ENCODE results near the gene VTI1A. TPM values are rescaled to one million over a fixed set of nuclear protein-coding genes. Genes with fewer than 3 reads are reported as not detected.

Gene VTI1A
- total and polyA plus RNA-seq, 2 of the 13 experiments (the other 11 are each of a cell fraction or from before 2014, with no cell fraction given): 11.7 to 32.7 TPM

DNA sequence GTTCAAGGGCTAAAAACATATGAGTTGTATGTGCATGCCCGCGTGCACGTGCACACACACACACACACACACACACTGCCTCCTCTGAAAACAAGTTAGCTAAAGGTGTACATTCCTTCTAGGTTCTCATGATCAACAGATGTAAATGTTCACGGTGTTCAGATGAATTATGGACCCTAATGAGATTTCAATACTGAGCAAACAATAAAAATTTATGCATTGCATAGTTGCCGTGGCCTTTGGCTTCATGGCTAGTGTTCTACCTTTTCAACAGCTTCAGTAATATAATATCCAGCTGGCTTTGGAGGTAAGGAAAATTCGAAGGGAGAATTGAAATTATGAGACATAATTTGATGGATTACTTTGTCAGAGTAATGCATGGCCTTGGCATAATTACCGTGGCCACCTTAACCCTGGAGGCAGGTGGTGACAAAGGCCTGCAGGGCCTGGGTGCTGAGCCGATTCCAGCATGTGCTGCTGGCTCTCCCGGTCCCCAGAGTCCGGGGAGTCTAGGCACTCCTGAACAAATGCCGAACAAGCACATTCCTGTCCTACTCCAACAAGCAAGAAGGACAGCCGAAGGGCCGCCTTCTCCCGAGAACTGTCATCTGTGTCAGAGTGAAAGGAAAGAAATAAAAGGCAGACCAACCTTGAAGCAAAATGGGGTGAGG lies 336.5 kb downstream of the VTI1A start:
- FAIRE-seq (no peak), DNase-seq (ENCODE audit: low spot score) (no peak), ATAC-seq (no peak)
- no peaks in the 10 kb centered on the region for H3K9me3 ChIP-seq (ENCODE audit: low read length)
- H3K27me3 ChIP-seq (ENCODE audit: control insufficient read depth in 1 of 2, insufficient read depth in 2 of 2, low read length in 2 of 2): no peaks in the 10 kb centered on the region
- CTCF ChIA-PET (ENCODE audit: low intra/inter-chr PET ratio, low total read pairs): no interaction called here
- H3K79me2 ChIP-seq (ENCODE audit: insufficient read depth, low read length): no peaks in the 10 kb centered on the region
- no peak overlapping the region for H3K9ac ChIP-seq (ENCODE audit: insufficient read depth, low read depth, low read length)
- BruUV-seq (replicated peaks): no TSS peak
- no peak overlapping the region for H3K4me2 ChIP-seq (ENCODE audit: low read depth, low read length)
- POLR2A ChIA-PET: no interaction called here
- peaks cover 0 to 2% of the 10 kb centered on the region in 2 experiments; a peak in 1 of 5 replicates for H3K36me3 ChIP-seq (replicated peaks in 1 of 2; ENCODE audit: control insufficient read depth in 1 of 2, insufficient read depth in 2 of 2, low read length in 2 of 2)
- intact Hi-C loops (cut with micrococcal nuclease; ENCODE audit: unreplicated experiment): no loop called here
- no peak overlapping the region for H3K27ac ChIP-seq (ENCODE audit: extremely low read length, insufficient read depth, low read length)
- no peak overlapping the region for H2AFZ ChIP-seq (ENCODE audit: low read length)
- in situ Hi-C loops (cut with HindIII; ENCODE audit: extremely low pct_ligation_motif_present, low pct_unique_long_range_greater_than_20kb): no loop called here
- 92% methylated on average over 14 of the region's 14 CpGs for WGBS (ENCODE audit: low lambda C conversion rate)
- H4K20me1 ChIP-seq (ENCODE audit: insufficient read depth, low read length): no peaks in the 10 kb centered on the region
- H3K4me1 ChIP-seq (ENCODE audit: insufficient read depth, low read length): peaks cover 16% of the 10 kb centered on the region
- no peak overlapping the region for H3K4me3 ChIP-seq (replicated peaks in 1 of 3; ENCODE audit: insufficient read depth in 1 of 3, low read depth in 2 of 3, low read length in 3 of 3)
- TF ChIP-seq MAFK (conservative IDR thresholded peaks at IDR 0.05 in 1 of 2, IDR thresholded peaks at IDR 0.05 in 1 of 2; ENCODE audit: low read length in 2 of 2) (0 out of 4 replicates have a peak, but pooled peaks have one; percentile 4 to 11), ZNF430 (CRISPR knock-in tag; IDR thresholded peaks at IDR 0.05) (no peak), TAF1 (CRISPR knock-in tag; IDR thresholded peaks at IDR 0.05) (no peak), HIVEP1 (CRISPR knock-in tag; IDR thresholded peaks at IDR 0.05) (no peak), NFKBIZ (CRISPR knock-in tag; IDR thresholded peaks at IDR 0.05) (no peak)

DNA sequence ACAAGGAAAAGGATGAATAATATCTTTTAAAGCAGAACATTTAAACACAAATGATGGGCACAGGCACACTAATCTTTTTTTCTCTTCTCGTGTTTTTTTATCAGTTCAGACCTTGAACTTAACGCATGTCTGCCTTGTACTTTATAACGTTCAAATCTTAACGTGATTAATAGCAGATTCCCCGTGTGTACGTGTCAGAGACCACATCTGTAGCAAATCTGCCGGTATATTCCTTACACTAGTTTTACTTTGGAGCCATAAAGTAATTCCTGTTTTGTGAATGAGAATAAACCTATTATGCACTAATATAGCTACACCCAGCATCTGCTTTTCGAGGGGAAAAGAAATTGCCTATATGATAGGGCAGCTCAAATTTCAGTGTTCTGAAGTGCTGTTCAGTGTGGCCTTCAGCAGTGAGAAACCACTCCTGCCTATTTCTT lies 337.0 kb downstream of the VTI1A start:
- WGBS (ENCODE audit: low lambda C conversion rate): 84% methylated on average over 8 of the region's 8 CpGs
- ATAC-seq: no peak
- no peak overlapping the region for H3K27ac ChIP-seq (ENCODE audit: extremely low read length, insufficient read depth, low read length)
- no peak for TF ChIP-seq DNMT1 (CRISPR knock-in tag; IDR thresholded peaks at IDR 0.05)
- no peak for TF ChIP-seq STAT6 (CRISPR knock-in tag; IDR thresholded peaks at IDR 0.05; ENCODE audit: borderline replicate concordance)
- no peak for TF ChIP-seq CBX5 (CRISPR knock-in tag; IDR thresholded peaks at IDR 0.05; ENCODE audit: borderline replicate concordance)
- TF ChIP-seq ZBTB7B (CRISPR knock-in tag; IDR thresholded peaks at IDR 0.05): no peak
- no peak for TF ChIP-seq PBX2 (CRISPR knock-in tag; IDR thresholded peaks at IDR 0.05)
- TF ChIP-seq ZNF790 (CRISPR knock-in tag; IDR thresholded peaks at IDR 0.05; ENCODE audit: borderline replicate concordance): no peak
- TF ChIP-seq KAT2B (IDR thresholded peaks at IDR 0.05; ENCODE audit: borderline replicate concordance, low read depth, low read length): no peak
- TF ChIP-seq ZNF570 (CRISPR knock-in tag; IDR thresholded peaks at IDR 0.05; ENCODE audit: borderline replicate concordance): no peak
- TF ChIP-seq FOXK1 (CRISPR knock-in tag; IDR thresholded peaks at IDR 0.05; ENCODE audit: borderline replicate concordance, low read depth): no peak
- TF ChIP-seq NPAS2 (CRISPR knock-in tag; IDR thresholded peaks at IDR 0.05; ENCODE audit: borderline replicate concordance): no peak
- TF ChIP-seq HNRNPUL1 (IDR thresholded peaks at IDR 0.05; ENCODE audit: low read depth, low read length): no peak

More for the DNA sequence above, 337.0 kb downstream of the VTI1A start:
- POLR2A ChIA-PET: no interaction called here
- H3K4me3 ChIP-seq (replicated peaks in 1 of 3; ENCODE audit: insufficient read depth in 1 of 3, low read depth in 2 of 3, low read length in 3 of 3): no peak overlapping the region
- FAIRE-seq (no peak), DNase-seq (ENCODE audit: low spot score) (no peak)
- H3K4me2 ChIP-seq (ENCODE audit: low read depth, low read length): no peak overlapping the region
- no peak overlapping the region for H2AFZ ChIP-seq (ENCODE audit: low read length)
- peaks cover under 1% of the 10 kb centered on the region for H3K9me3 ChIP-seq (ENCODE audit: low read length)
- no TSS peak for BruUV-seq (replicated peaks)
- peaks cover 0 to 2% of the 10 kb centered on the region in 2 experiments; a peak in 1 of 5 replicates for H3K36me3 ChIP-seq (replicated peaks in 1 of 2; ENCODE audit: control insufficient read depth in 1 of 2, insufficient read depth in 2 of 2, low read length in 2 of 2)
- CTCF ChIA-PET (ENCODE audit: low intra/inter-chr PET ratio, low total read pairs): no interaction called here
- no peaks in the 10 kb centered on the region for H4K20me1 ChIP-seq (ENCODE audit: insufficient read depth, low read length)
- H3K4me1 ChIP-seq (ENCODE audit: insufficient read depth, low read length): peaks cover 10% of the 10 kb centered on the region
- in situ Hi-C loops (cut with HindIII; ENCODE audit: extremely low pct_ligation_motif_present, low pct_unique_long_range_greater_than_20kb) (no loop called here), intact Hi-C loops (cut with micrococcal nuclease; ENCODE audit: unreplicated experiment) (no loop called here)
- H3K9ac ChIP-seq (ENCODE audit: insufficient read depth, low read depth, low read length): no peak overlapping the region
- H3K79me2 ChIP-seq (ENCODE audit: insufficient read depth, low read length): no peaks in the 10 kb centered on the region
- no peaks in the 10 kb centered on the region for H3K27me3 ChIP-seq (ENCODE audit: control insufficient read depth in 1 of 2, insufficient read depth in 2 of 2, low read length in 2 of 2)

All from HepG2 (cell line).